Stimulated activated CD4-positive, alpha-beta T cell treated with anti-CD3 and anti-CD28 coated beads, Interleukin-12 subunit alpha, Interleukin-12 subunit beta, amount 100 ng/mL, for 48 hours (primary cell): Measurements from ENCODE around the gene AQP2.

Source experiments
- DNase-seq, 3 donors: peaks; one replicate each; pipeline ENCODE4 v3.0.0-alpha.2; 2020; ENCODE audit warnings: low read depth in 2 of 3, low spot score in 1 of 3

AQP2 gene

DNA sequence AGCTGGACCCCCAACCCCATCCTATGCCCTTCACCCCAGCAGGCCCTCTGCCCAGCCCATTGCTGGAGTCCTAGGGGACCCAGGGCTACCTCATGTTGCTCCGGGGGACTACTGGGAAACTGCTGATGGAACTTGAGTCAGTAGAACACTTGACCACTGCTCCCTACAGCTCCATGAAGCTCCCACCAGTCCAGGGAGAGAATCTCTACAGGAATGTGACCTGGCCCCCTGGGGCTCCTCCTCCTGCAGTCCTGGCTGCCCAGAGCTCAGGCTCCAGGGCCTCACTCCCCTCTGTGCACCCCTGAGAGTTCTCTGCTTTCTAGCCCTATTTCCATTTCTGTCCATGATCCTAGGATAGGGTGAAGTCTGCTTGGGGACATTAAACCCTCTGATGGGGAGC lies 10.8 kb upstream of the AQP2 start:
- DNase-seq = no peak

GRCh38 chr12:49941556-49942511 lies 8.7 kb upstream of the AQP2 start:
- no peak for DNase-seq

GRCh38 chr12:49942512-49942893 lies 8.0 kb upstream of the AQP2 start:
- DNase-seq = no peak

DNA sequence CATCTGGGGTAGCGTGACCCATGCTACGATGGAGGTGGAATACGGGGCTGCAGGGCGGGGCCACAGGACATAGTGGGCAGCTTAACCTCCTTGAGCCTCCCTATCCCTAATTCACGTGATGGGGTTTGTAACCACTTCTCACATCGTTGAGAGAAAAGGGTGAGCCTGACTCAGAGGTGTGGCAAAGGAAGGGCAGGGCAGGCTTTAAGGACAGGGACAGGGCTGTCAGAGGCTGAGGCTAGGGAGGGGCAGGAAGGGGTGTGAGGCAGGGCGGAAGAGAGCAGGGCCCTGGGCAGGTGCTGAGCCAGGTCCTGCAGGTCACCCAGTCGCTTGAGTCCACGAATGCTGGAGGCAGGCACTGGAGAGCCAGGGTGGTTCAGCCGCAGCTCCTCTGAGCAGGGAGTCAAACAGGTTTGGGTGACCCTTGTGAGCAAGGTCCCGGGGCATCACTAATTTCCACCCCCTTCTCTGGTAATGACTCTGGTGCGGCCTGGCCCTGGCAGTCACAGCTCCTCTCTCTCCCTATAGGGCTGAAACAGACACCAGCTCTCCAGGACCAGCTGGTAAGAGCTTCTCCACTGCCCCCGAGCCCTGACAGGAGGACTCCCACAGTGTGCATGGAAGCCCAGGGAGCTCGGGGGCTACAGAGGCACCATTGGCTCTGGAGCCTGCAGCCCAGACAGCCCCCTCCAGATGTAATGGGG lies 7.5 kb upstream of the AQP2 start:
- DNase-seq = no peak

DNA sequence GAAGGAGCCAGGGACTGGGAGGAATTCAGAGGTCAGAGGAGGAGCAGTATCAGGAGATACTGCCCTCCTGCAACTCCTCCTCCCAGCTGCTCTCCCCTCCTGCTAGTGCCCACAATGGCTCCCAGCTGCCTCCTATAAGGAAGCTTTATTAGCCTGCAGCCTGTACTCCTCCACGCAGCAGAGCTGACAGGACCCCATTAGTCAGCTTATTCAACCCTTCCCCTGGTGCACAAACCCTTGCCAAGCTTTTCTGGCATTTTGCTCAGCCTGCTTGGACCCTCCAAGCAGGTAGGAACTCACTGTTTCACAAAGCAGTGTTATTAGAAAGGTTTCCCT lies 6.9 kb upstream of the AQP2 start:
- DNase-seq = no peak

GRCh38 chr12:49944046-49944445 lies 6.5 kb upstream of the AQP2 start:
- DNase-seq = no peak

DNA sequence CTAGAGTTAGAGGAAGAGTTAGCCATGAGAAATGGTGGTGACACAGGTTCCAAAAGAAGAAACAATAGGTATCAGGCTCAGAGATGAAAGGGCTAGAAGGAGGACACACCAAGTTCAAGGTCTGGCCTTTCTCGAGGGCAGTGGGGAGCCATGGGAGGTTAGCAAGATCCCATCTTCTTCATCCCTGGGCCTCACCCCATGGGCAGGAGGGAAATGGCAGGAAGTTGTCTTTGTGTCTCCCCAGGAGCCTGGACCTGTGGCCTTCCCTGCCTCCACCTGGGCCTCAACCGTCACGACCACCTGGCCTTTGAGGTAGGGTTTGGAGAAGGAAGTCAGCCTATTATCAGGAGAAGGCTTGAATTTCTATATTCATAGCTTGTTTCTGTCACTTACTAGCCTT lies 5.8 kb upstream of the AQP2 start:
- no peak for DNase-seq

DNA sequence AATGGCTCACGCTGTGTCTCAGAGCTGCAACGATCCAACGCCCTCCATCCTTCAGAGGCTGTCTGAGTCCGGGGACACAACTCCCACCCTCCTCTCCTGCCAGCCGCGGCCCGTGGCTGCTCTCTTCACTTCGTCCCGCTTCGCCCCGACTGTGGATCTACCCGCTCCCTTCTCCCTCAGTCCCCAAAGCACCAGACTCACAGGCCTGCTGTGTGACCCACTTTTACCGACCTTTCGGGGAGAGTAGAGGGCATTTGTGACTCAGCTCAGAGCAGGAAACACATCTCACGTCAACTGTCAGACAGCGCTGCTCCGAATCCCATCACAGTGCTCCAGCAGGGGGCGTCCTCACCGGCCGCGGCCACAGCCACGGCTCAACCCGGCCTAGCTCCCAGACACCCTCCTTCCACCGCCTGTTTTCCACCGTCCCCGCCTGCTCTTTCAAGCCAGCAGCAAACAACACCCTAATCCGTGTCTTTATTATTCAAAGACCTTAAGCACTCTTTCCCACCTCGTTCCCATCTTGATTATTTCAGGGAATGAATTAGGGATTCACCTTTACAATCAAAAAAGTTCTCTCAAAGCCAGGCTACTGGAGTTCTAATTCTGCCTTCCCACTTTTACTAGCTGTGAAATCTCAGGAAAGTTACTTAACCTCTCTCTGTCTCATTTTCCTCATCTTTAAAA lies 5.0 kb upstream of the AQP2 start:
- DNase-seq = peak; percentile 85 to 91 (median 88)

DNA sequence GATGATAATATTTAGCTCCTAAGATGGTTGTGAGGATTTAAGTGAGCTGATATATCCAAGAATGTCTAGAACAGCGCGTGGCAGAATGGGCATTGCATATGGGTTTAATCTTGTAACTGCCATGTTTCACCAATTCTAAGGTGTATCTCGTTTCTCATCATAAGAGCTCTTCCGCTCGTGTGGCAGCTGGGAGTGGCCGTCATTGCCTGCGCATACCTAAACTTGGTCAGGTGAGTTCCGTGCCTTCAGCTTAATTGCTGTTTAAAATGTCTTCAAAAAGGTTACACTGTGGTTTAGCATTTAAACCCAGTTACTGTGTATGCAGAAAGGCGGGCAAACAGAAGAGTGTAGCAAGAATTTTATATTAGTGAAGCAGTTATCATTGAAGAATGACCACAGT lies 4.5 kb upstream of the AQP2 start:
- no peak for DNase-seq

- DNase-seq = no peak
Measured at GRCh38 chr12:49946497-49946896, 4.0 kb upstream of the AQP2 start.

DNA sequence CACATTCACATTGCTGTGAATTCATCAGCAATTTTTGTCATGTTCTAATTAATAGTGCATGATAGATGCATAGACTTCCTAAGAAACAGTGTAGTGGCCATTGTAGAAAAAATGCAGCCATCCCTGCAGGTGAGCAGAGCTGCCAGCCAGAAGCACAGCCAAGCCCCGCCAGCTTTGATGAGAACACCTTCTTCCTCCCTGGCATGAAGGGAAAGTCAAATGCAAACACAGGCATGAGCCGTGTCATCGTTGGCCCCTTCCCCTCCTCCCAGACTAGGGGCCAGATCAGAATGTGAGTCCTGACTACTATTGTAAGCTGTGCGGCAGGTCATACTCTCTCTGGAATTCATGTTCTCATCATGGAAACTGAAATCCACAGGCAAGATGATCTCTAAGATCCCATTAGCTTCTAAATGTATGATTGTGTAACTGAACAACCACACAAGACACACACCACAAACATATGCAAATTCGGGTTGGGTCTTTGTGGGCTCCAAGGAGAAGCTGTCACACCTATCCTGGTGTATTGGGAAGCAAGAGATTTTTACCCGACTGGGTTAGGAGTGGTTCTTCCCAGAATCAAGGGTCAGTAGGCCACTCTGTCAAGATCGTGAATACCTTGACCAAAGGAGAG lies 2.8 kb upstream of the AQP2 start:
- DNase-seq = no peak

DNA sequence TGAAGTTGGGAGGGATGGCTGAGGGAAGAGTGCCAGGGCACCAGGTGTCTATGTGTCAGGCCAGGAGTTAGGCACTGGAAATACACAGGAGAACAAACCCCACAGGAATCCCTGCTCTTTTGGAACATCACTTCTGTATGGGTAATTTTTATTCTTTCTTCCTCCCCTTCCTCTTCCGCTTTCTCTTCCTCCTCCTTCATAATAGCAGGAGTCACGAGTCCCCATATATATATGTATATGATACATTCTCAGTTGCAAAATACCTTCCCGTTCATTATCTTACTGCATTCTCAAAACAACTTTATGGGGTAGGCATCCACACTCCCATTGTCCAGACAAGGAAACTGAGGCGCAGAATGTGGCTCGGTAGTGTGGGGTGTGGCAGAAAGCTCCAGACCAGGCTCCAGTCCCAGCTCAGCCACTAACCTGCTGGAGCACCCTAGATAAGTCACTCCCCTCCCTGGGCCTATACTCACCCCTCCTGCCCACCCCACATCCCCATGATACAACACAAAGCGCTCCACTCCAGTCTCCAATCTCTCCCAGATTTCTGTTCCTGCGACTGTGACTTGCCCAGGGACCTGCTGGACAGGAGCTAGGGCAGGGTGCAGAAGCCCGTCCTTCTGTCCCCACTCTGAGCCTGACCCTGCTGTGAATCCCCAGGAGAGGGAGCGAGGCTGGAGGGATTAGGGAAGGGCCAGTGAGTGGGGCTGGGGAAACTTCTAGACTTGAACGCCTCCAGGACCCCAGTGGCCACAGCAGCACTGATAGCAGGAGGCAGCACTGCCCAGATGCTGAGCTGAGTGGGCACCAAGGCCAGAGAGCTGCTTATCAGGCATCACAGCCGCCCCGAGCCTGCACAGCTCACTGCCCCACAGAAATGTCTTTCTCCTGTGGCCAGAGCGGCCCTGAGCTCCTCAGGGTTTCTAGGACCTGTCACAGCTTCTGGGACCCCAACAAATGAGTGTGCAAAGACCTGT lies 1.4 kb upstream of the AQP2 start:
- no peak for DNase-seq

DNA sequence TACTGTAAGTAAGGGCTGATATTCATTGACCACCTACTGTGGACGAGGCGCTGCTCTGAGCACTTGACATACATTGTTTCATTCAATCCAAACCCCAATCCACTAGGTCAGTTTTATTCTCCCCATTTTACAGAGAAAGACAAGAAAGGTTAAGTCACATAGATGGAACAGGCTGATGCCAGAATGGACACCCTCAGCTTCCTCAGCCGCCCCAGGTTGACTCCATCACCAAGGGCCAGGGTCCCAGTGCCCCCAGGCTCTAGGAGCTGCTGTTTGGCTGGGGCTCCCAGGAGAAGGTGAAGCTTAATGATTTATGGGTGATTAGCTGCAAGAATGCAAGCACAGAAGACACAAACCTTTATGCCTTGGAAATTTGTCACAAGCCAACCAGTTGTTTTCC lies 671 bp upstream of the AQP2 start:
- no peak for DNase-seq

GRCh38 chr12:49951411-49952240 lies 1.1 kb downstream of the AQP2 start:
- DNase-seq = no peak

- DNase-seq = no peak
Measured at GRCh38 chr12:49952391-49953055, 2.0 kb downstream of the AQP2 start.

GRCh38 chr12:49953151-49953550 lies 2.6 kb downstream of the AQP2 start:
- DNase-seq = no peak

GRCh38 chr12:49953961-49954846 lies 3.7 kb downstream of the AQP2 start:
- no peak for DNase-seq
